Measurements from ENCODE around the gene SHROOM2.
"Not testable (repeated sequence)": the region's sequence is repeated elsewhere in the genome, so short reads cannot be mapped to it uniquely, and the experiment has no call there.

Gene SHROOM2

GRCh38 chrX:9794495-9794894 is 8.3 kb downstream of the SHROOM2 start:
- DNase-seq (ENCODE audit: low read depth), result no peak
- no peak overlapping the region for H3K4me3 ChIP-seq (ENCODE audit: low read depth, low read length)
- TF ChIP-seq, protein P1, sequence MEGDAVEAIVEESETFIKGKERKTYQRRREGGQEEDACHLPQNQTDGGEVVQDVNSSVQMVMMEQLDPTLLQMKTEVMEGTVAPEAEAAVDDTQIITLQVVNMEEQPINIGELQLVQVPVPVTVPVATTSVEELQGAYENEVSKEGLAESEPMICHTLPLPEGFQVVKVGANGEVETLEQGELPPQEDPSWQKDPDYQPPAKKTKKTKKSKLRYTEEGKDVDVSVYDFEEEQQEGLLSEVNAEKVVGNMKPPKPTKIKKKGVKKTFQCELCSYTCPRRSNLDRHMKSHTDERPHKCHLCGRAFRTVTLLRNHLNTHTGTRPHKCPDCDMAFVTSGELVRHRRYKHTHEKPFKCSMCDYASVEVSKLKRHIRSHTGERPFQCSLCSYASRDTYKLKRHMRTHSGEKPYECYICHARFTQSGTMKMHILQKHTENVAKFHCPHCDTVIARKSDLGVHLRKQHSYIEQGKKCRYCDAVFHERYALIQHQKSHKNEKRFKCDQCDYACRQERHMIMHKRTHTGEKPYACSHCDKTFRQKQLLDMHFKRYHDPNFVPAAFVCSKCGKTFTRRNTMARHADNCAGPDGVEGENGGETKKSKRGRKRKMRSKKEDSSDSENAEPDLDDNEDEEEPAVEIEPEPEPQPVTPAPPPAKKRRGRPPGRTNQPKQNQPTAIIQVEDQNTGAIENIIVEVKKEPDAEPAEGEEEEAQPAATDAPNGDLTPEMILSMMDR (IDR thresholded peaks at IDR 0.05; ENCODE audit: control insufficient read depth, extremely low read depth, insufficient read depth), result no peak

GRCh38 chrX:9797384-9798360 is 11.4 kb downstream of the SHROOM2 start:
- H3K4me3 ChIP-seq (ENCODE audit: low read depth, low read length), result no peak overlapping the region
- TF ChIP-seq, protein P1 (IDR thresholded peaks at IDR 0.05; ENCODE audit: control insufficient read depth, extremely low read depth, insufficient read depth), result no peak
- DNase-seq (ENCODE audit: low read depth), result no peak

- no peak overlapping the region for H3K4me3 ChIP-seq (ENCODE audit: low read depth, low read length)
- TF ChIP-seq, protein P1 (IDR thresholded peaks at IDR 0.05; ENCODE audit: control insufficient read depth, extremely low read depth, insufficient read depth), result no peak
- no peak for DNase-seq (ENCODE audit: low read depth)
These were observed 16.5 kb downstream of the SHROOM2 start for GRCh38 chrX:9802737-9803136.

- no peak for DNase-seq (ENCODE audit: low read depth)
- TF ChIP-seq, protein P1 (IDR thresholded peaks at IDR 0.05; ENCODE audit: control insufficient read depth, extremely low read depth, insufficient read depth), result no peak
- no peak overlapping the region for H3K4me3 ChIP-seq (ENCODE audit: low read depth, low read length)
These were observed 18.2 kb downstream of the SHROOM2 start for GRCh38 chrX:9804444-9804843.

- no peak for DNase-seq (ENCODE audit: low read depth)
- no peak overlapping the region for H3K4me3 ChIP-seq (ENCODE audit: low read depth, low read length)
- TF ChIP-seq, protein P1 (IDR thresholded peaks at IDR 0.05; ENCODE audit: control insufficient read depth, extremely low read depth, insufficient read depth), result no peak
These were observed 19.7 kb downstream of the SHROOM2 start for GRCh38 chrX:9805956-9806355.

GRCh38 chrX:9807355-9808182 is 21.3 kb downstream of the SHROOM2 start:
- H3K4me3 ChIP-seq (ENCODE audit: low read depth, low read length), result no peak overlapping the region
- TF ChIP-seq, protein P1 (IDR thresholded peaks at IDR 0.05; ENCODE audit: control insufficient read depth, extremely low read depth, insufficient read depth), result no peak
- no peak for DNase-seq (ENCODE audit: low read depth)

DNA sequence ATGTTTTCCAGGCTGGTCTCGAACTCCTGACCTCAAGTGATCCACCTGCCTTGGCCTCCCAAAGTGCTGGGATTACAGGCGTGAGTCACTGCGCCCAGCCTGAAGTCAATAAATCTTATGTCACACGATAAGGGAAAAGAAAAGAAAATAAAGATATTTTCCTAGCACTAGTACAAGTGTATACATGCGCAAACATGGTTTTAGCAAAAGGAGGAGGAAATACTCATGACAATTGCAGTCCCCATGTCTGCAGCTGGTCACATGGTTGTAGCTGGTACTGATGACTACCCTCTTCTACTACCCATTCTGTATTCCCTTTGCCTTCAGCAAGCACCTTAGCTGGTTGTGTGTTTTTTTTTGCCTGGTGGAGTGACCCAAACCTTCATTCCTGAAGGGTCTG is 23.6 kb downstream of the SHROOM2 start:
- DNase-seq (ENCODE audit: low read depth); H3K4me3 ChIP-seq (ENCODE audit: low read depth, low read length): not testable (repeated sequence)

GRCh38 chrX:9811086-9811485 is 24.9 kb downstream of the SHROOM2 start:
- not testable (repeated sequence) for DNase-seq (ENCODE audit: low read depth)

More at GRCh38 chrX:9811086-9811485, 24.9 kb downstream of the SHROOM2 start:
- H3K4me3 ChIP-seq (ENCODE audit: low read depth, low read length), result not testable (repeated sequence)

All from LNCaP clone FGC (cell line).